HK-2 (cell line): ENCODE results near the gene TMEM108.
A peak's percentile ranks its signal among the peaks of the same experiment; 100 is the strongest.
"Not testable (repeated sequence)": the region's sequence is repeated elsewhere in the genome, so short reads cannot be mapped to it uniquely, and the experiment has no call there.

Experiments
- DNase-seq: peaks from one replicate; pipeline ENCODE4 v3.0.0-alpha.2; 2018; ENCODE audit not compliant: unreplicated experiment

The TMEM108 gene

GRCh38 chr3:133038089-133038730, at the start of gene TMEM108:
TMEM108 (plus strand) TSS chr3:133038391.
- DNase-seq, result peak; percentile 93

- DNase-seq, result no peak
Observed at GRCh38 chr3:132995971-132996370, 42.2 kb upstream of the TMEM108 start.

GRCh38 chr3:132997404-132998185, 40.6 kb upstream of the TMEM108 start:
- no peak for DNase-seq

DNA sequence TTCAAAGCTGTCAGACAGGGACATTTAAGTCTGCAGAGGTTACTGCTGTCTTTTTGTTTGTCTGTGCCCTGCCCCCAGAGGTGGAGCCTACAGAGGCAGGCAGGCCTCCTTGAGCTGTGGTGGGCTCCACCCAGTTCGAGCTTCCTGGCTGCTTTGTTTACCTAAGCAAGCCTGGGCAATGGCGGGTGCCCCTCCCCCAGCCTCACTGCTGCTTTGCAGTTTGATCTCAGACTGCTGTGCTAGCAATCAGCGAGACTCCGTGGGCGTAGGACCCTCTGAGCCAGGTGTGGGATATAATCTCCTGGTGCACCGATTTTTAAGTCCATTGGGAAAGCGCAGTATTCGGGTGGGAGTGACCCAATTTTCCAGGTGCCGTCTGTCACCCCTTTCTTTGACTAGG, 33.2 kb upstream of the TMEM108 start:
- DNase-seq, result not testable (repeated sequence)

DNA sequence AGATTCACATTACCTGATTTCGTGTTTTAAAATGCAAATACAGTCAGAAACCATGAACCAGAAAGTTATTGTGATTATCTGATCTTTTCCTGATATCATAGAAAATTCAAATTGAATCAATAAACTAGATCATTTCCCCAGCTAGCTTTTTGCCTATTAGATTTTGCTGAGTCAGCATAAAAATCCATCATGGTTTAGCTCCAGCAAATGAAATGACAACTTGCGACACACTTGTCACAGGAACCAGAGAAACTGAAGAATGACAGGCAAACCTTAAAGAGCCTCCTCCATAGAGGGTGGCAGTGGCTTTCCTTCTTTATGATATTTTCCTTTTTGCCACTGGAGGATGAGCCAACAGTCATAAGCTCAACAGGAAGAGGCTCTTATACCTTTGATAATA, 30.6 kb upstream of the TMEM108 start:
- DNase-seq, result no peak

DNA sequence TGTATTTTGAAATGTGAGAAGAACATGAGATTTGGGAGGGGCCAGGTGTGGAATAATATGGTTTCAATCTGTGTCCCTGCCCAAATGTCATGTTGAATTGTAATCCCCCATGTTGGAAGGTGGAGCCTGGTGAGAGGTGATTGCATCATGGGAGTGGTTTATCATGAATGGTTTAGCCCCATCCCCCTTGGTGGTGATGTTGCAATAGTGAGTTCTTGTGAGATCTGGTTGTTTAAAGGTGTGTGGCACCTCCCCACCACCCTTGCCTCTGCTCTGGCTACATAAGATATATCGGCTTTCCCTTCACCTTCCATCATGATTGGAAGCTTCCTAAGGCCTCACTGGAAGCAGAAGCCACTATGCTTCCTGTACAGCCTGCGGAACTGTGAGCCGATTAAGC, 23.9 kb upstream of the TMEM108 start:
- DNase-seq, result no peak

- not testable (repeated sequence) for DNase-seq
Observed at GRCh38 chr3:133015573-133015972, 22.6 kb upstream of the TMEM108 start.

- DNase-seq, result no peak
Observed at GRCh38 chr3:133016838-133017309, 21.3 kb upstream of the TMEM108 start.

- no peak for DNase-seq
Observed at GRCh38 chr3:133018921-133019320, 19.3 kb upstream of the TMEM108 start.

DNA sequence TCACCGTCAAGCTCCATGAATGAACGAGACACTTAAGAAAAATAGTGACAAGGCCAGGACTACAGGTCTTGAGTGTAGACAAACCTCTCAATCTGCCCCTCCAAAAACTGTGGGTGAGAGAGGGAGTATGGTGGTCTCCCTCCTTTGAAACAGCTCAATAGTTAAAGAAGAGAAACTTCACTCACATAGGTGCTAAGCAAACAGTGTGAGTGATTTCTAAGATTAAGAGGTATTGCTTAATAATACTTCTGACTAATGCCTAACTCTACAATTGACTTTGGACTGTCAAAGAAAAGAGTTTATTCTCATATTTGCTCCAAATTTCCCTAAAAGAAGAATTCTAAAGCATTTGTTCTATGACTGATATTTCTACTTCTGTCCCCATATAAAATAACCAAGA, 17.0 kb upstream of the TMEM108 start:
- no peak for DNase-seq

DNA sequence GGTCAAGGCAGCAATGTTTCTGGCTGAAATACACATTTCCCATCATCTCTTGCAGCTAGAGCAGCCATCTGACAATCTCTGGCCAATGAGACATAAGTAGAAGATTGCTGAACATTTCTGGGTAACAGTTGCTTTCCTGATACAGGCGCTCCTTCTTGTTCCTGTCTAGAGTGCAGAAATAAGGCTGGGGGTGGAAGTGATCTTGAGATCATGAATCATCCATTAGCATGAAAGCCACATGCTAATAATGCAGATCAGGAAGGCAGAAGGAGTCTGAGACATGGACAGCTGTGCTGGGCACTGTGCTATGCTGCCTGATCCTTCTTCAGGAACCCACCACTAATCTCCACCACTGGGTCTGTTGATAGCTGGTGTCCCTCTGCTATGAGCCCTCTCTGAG, 14.8 kb upstream of the TMEM108 start:
- no peak for DNase-seq

GRCh38 chr3:133025546-133025945, 12.6 kb upstream of the TMEM108 start:
- DNase-seq, result no peak

DNA sequence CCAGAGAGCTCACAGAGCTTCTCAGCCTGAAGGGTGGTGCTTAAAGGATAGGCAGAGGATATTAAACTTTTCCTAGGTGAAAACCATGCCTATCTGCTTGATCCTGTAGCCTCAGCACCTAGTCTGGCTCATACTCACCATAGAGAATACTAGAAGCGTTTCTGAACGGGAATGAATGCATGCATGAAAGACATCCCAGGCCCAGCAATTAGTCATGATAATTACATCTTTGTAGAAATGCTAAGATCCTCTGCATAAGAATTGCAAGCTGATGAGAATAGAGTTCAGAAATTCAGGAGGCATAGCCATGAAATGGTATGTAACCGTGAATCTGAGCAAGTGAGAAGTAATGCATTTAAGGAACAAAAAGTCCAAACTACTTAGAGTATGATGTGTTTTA, 5.9 kb upstream of the TMEM108 start:
- no peak for DNase-seq

- DNase-seq, result no peak
Observed at GRCh38 chr3:133037436-133037835, 755 bp upstream of the TMEM108 start.

DNA sequence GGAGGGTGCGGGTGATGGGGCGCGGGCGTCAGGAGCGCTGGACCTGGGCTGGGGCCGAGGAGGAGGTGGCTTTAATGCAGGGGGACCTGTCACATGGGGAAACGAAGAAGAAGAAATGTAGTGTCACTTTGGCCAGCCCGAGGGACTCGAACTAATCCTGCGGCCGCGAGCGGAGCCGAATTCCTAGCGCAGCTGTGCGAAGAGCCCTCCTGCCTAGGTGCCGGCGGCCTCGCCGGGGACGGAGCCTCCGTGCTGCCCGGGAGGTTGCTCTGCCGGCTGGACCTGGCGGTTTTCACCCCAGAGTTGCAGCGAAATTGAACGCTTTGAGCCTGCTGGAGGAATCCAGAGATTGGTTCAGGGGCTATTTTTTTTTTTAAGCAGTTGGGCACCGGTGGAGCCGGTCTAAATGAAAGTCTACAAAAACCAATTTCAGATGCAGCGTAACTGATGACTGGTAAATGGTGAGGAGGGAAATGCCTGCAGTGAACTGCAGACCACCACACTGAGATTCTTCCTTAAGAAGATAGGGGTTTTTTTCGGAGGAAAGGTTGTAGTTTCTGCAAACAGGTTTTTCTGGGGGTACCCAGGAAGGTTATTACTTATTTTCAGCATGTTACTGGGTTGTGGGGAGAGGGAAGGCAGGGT, 662 bp downstream of the TMEM108 start:
- DNase-seq, result peak; percentile 41

DNA sequence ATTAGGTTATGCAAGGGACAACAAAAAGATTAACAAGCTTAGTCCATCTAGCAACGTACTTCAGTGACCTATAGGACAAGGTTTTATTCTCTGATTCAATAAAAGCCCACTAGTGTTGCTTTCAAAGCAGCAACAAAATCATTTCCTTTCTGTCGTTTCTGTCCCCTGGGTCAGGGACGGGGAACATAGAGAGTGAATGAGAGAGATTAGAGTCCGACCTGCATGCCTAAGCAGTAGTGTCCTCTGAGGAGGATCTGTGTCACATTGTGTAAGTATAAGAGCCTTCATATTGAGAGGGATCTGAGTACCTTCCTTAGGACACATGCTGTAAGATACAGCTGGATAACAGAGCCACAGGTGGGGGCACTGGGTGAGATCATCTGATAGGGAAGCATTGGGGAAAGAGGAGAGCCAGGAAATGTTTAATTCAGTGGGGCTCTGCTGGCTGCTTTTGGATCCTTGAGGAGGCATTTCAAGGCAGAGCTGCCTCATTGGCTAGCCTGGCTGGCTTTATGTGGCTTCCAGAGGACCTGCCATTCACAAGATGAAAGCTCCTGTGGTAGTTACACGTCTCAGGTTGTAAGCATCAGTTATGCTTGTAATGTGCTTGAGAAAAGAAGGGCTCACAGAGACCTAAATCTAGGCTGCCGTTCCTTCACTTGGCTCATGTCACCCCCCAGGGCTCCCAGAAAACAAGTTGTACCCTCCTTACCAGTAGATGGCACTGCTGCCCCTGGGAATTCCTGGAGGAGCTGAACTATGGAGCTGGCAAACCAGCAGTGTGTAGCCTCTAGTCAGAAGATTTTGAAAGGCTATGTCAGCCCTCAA, 2.7 kb downstream of the TMEM108 start:
- peak; percentile 79 for DNase-seq

GRCh38 chr3:133041524-133041829, 3.3 kb downstream of the TMEM108 start:
- no peak for DNase-seq

- DNase-seq, result no peak
Observed at GRCh38 chr3:133042778-133043177, 4.6 kb downstream of the TMEM108 start.

- DNase-seq, result no peak
Observed at GRCh38 chr3:133047980-133048379, 9.8 kb downstream of the TMEM108 start.

- DNase-seq, result no peak
Observed at GRCh38 chr3:133049491-133049890, 11.3 kb downstream of the TMEM108 start.

- no peak for DNase-seq
Observed at GRCh38 chr3:133050891-133051290, 12.7 kb downstream of the TMEM108 start.

GRCh38 chr3:133053532-133053931, 15.3 kb downstream of the TMEM108 start:
- DNase-seq, result no peak
